B cell (primary cell): ENCODE measurements around the gene LRRC10. TPM values are rescaled to one million over a fixed set of nuclear protein-coding genes. Genes with fewer than 3 reads are reported as not detected.

Experiments
- ATAC-seq: fragments of 200-7000 bp; cut with Tn5 transposase; one replicate; pipeline ENCODE4 v1.10.0; 2021; ENCODE audit warnings: low read depth, mild to moderate bottlenecking, moderate number of reproducible peaks, moderate library complexity
- CTCF ChIA-PET: fragments of 350-600 bp; sonication (Branson Sonifier 250); formaldehyde crosslinking; loops from one replicate; lab custom pipeline; 2021; ENCODE audit warnings: antibody characterized with exemption, inconsistent platforms; lab: Charles Lee
- POLR2A ChIA-PET: fragments of 350-600 bp; sonication (Branson Sonifier 250); formaldehyde crosslinking; loops from one replicate; lab custom pipeline; 2021; ENCODE audit warnings: antibody characterized with exemption; lab: Charles Lee
- DNase-seq: peaks from one replicate; pipeline ENCODE4 v3.0.0; 2013
- H2AFZ ChIP-seq: 2 replicates; pipeline ENCODE4 v1.6.1; 2012; ENCODE audit warnings: mild to moderate bottlenecking, low read depth, low read length; ENCODE audit not compliant: insufficient read depth, poor library complexity, severe bottlenecking
- H3K27ac ChIP-seq, 2 donors: 1 replicate in 1 of 2; 2 replicates in 1 of 2; pipeline ENCODE4 v1.5.1; 2012 to 2013; ENCODE audit warnings: low read length in 2 of 2, mild to moderate bottlenecking in 2 of 2, moderate library complexity in 1 of 2
- H3K27me3 ChIP-seq, 4 experiments: fragments of 200-600 bp in 1 of 4; sonication (generic) in 1 of 4; replicated peaks in 1 of 4; 1 replicate in 2 of 4; 2 replicates in 2 of 4; pipeline versions ENCODE4 v1.6.1 to v1.7.0; 2013 to 2016; ENCODE audit warnings: low read length in 3 of 4, mild to moderate bottlenecking in 2 of 4, mixed read lengths in 1 of 4, moderate library complexity in 1 of 4; ENCODE audit not compliant: insufficient read depth in 4 of 4, control insufficient read depth in 3 of 4; ENCODE audit errors: control extremely low read depth in 1 of 4
- H3K36me3 ChIP-seq, 2 experiments: replicated peaks in 1 of 2; 1 replicate in 1 of 2; 2 replicates in 1 of 2; pipeline versions ENCODE4 v1.6.1 to v1.7.1; 2013; ENCODE audit warnings: low read length in 1 of 2; ENCODE audit not compliant: insufficient read depth in 2 of 2, control insufficient read depth in 1 of 2; ENCODE audit errors: control extremely low read depth in 1 of 2, extremely low read depth in 1 of 2
- H3K4me1 ChIP-seq, 2 donors: fragments of 200-600 bp in 1 of 2; sonication (generic) in 1 of 2; 1 replicate in 1 of 2; 2 replicates in 1 of 2; pipeline versions ENCODE4 v1.5.1 to v1.6.1; 2013 to 2017; ENCODE audit warnings: low read length in 2 of 2; ENCODE audit not compliant: control insufficient read depth in 2 of 2, insufficient read depth in 2 of 2
- H3K4me2 ChIP-seq: replicated peaks from 2 replicates; pipeline ENCODE3; 2012; ENCODE audit warnings: mild to moderate bottlenecking, low read depth, low read length; ENCODE audit not compliant: poor library complexity, severe bottlenecking
- H3K4me3 ChIP-seq, 5 experiments: fragments of 200-600 bp in 1 of 5; sonication (generic) in 1 of 5; 1 replicate in 3 of 5; 2 replicates in 2 of 5; pipeline versions ENCODE4 v1.5.1 to v1.7.0; 2011 to 2016; ENCODE audit warnings: low read length in 4 of 5, mild to moderate bottlenecking in 4 of 5, low read depth in 2 of 5, control low read depth in 1 of 5, moderate library complexity in 1 of 5; ENCODE audit not compliant: insufficient read depth in 1 of 5; ENCODE audit errors: control extremely low read depth in 1 of 5, extremely low read depth in 1 of 5
- H3K79me2 ChIP-seq: fragments of 200-600 bp; sonication (generic); one replicate; pipeline ENCODE4 v1.6.0; 2016; ENCODE audit warnings: low read length; ENCODE audit not compliant: control insufficient read depth, insufficient read depth
- H3K9ac ChIP-seq: fragments of 200-600 bp; sonication (generic); 2 replicates; pipeline ENCODE4 v1.6.1; 2017; ENCODE audit warnings: mild to moderate bottlenecking, low read length, moderate library complexity
- H3K9me3 ChIP-seq, 3 donors: one replicate each; pipeline versions ENCODE4 v1.6.1 to v1.7.1; 2013; ENCODE audit warnings: low read length in 2 of 3; ENCODE audit not compliant: control insufficient read depth in 2 of 3, insufficient read depth in 1 of 3; ENCODE audit errors: control extremely low read depth in 1 of 3
- H4K20me1 ChIP-seq: 2 replicates; pipeline ENCODE4 v1.6.0; 2012; ENCODE audit warnings: mild to moderate bottlenecking, low read length; ENCODE audit not compliant: insufficient read depth, control insufficient read depth, poor library complexity, severe bottlenecking
- H3K27ac Mint-ChIP-seq: one replicate; pipeline ENCODE4 v1.8.0; 2021; ENCODE audit warnings: mixed read lengths
- H3K27me3 Mint-ChIP-seq: one replicate; pipeline ENCODE4 v1.8.0; 2021; ENCODE audit warnings: mixed read lengths
- H3K4me1 Mint-ChIP-seq: one replicate; pipeline ENCODE4 v1.8.0; 2021; ENCODE audit warnings: mixed read lengths
- H3K4me3 Mint-ChIP-seq: one replicate; pipeline ENCODE4 v1.8.0; 2021; ENCODE audit warnings: mixed read lengths
- H3K9me3 Mint-ChIP-seq: one replicate; pipeline ENCODE4 v1.8.0; 2022; ENCODE audit warnings: mixed read lengths; ENCODE audit not compliant: insufficient read depth
- CTCF ChIP-seq: fragments of 200-600 bp; IDR thresholded peaks from one replicate; pipeline ENCODE4 v1.8.0; 2022; ENCODE audit warnings: antibody characterized with exemption, mild to moderate bottlenecking
- EZH2 ChIP-seq: IDR thresholded peaks from 2 replicates; pipeline ENCODE4 v1.6.1; 2012; ENCODE audit warnings: borderline replicate concordance, low read depth, mild to moderate bottlenecking, moderate library complexity, low read length; ENCODE audit not compliant: insufficient read depth, poor library complexity, severe bottlenecking
- WGBS: methylation state at CpG from one replicate; pipeline ENCODE4 v1.1.5; 2013; ENCODE audit warnings: missing lambda C conversion rate; ENCODE audit not compliant: insufficient coverage; 5-methylcytosine and 5-hydroxymethylcytosine counted together
- intact Hi-C: fragments of 100-400 bp; cut with micrococcal nuclease; formaldehyde crosslinking; loops from one replicate; pipeline ENCODE4 v1.10.0; 2022
- polyA plus RNA-seq: library from polyadenylated mRNA; depleted of rRNA; stranded (reverse); fragments of >200 nt; gene quantifications from 2 replicates; pipeline ENCODE4 v1.2.3, GENCODE V29; 2012
- total RNA-seq, 2 donors: library from RNA; stranded (reverse); fragments of 120-200 nt in 1 of 2; gene quantifications; 1 replicate in 1 of 2; 2 replicates in 1 of 2; pipeline versions ENCODE4 v1.2.3 to v1.2.4, GENCODE V29; 2013 to 2022

LRRC10 gene
- total and polyA plus RNA-seq, 2 donors (not counting 1 experiment from before 2014, with no cell fraction given): not detected

DNA sequence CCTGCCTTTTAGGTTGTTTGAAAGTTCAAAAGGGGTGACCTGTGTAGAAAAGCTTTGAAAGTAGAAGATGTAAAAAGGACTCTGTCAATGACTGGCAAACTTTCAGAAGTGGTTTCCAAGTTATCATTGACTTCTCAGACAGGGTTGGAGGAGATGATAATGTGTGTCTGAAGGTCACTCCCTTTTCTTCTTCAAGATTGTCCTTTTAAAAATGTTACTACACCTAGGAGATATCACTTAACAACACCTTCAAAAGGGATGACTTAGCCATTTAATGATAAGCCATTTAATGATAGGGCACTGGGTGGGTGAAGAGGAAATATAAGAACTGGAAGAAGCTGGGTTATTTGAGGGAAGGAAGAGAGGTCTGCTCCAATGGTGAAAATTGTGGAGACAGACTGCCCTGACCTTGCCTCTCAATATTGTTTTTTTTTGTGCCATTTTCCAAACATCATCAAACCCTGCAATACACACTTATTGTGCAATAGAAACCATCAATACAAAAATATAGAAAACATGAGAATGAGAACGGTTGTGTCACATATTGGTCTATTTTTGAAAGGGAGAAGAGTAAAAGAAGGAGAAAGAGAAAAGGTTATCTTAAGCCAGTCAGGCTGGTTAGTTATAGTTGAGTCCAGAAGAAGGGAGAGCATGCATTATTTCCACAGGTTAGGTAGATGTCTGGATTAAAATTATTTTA, 49.6 kb upstream of the LRRC10 start:
- Histone ChIP-seq H3K9ac (no peak overlapping the region), H4K20me1 (no peaks in the 10 kb centered on the region), H2AFZ (no peak overlapping the region), H3K4me3 (no peak overlapping the region), H3K4me2 (no peak overlapping the region), H3K36me3 (no peaks in the 10 kb centered on the region), H3K79me2 (no peaks in the 10 kb centered on the region), H3K27me3 (peaks cover 0 to 2% (median 0%) of the 10 kb centered on the region in 4 experiments), H3K4me1 (no peaks in the 10 kb centered on the region), H3K27ac (no peak overlapping the region), H3K9me3 (no peaks in the 10 kb centered on the region)
- ChIA-PET CTCF (no interaction called here), POLR2A (no interaction called here)
- ATAC-seq: no peak
- no peak for DNase-seq
- TF ChIP-seq CTCF (no peak), EZH2 (no peak)
- Mint-ChIP-seq H3K4me3 (no peak overlapping the region), H3K27ac (no peak overlapping the region), H3K9me3 (no peaks in the 10 kb centered on the region), H3K4me1 (no peaks in the 10 kb centered on the region), H3K27me3 (peaks cover 25% of the 10 kb centered on the region)
- WGBS: 80% methylated on average over 1 of the region's 1 CpG
- intact Hi-C loops: no loop called here

GRCh38 chr12:69658203-69658602, 47.5 kb upstream of the LRRC10 start:
- no peak overlapping the region for H3K4me3 ChIP-seq
- Mint-ChIP-seq H3K9me3 (no peaks in the 10 kb centered on the region), H3K4me1 (no peaks in the 10 kb centered on the region), H3K27me3 (peaks cover 25% of the 10 kb centered on the region), H3K27ac (no peak overlapping the region), H3K4me3 (no peak overlapping the region)
- TF ChIP-seq CTCF: no peak
- TF ChIP-seq EZH2: no peak
- ChIA-PET CTCF (no interaction called here), POLR2A (no interaction called here)
- WGBS: 67% methylated on average over 1 of the region's 2 CpGs
- H3K27me3 ChIP-seq: peaks cover 0 to 2% (median 0%) of the 10 kb centered on the region in 4 experiments
- no peaks in the 10 kb centered on the region for H3K4me1 ChIP-seq
- H3K36me3 ChIP-seq: no peaks in the 10 kb centered on the region
- no peaks in the 10 kb centered on the region for H3K79me2 ChIP-seq
- H3K9me3 ChIP-seq: no peaks in the 10 kb centered on the region
- H3K4me2 ChIP-seq: no peak overlapping the region
- H4K20me1 ChIP-seq: no peaks in the 10 kb centered on the region
- no peak for ATAC-seq
- H2AFZ ChIP-seq: no peak overlapping the region
- intact Hi-C loops: no loop called here
- H3K27ac ChIP-seq: no peak overlapping the region
- DNase-seq: no peak
- no peak overlapping the region for H3K9ac ChIP-seq
